Neural crest cell (in vitro differentiated cells): ENCODE results near the gene CYP2D6. TPM values are rescaled to one million over a fixed set of nuclear protein-coding genes. Genes with fewer than 3 reads are reported as not detected.

Experiments
- DNase-seq: peaks from one replicate; pipeline ENCODE4 v3.0.0; 2021; ENCODE audit warnings: low read depth, mixed read lengths, low spot score
- H3K27ac Mint-ChIP-seq: one replicate; pipeline ENCODE4 v1.8.0; 2021; ENCODE audit warnings: mild to moderate bottlenecking, mixed read lengths; ENCODE audit not compliant: unreplicated experiment
- H3K27me3 Mint-ChIP-seq: 2 replicates; pipeline ENCODE4 v1.8.0; 2021; ENCODE audit warnings: low read depth, mild to moderate bottlenecking, mixed read lengths
- H3K36me3 Mint-ChIP-seq: 2 replicates; pipeline ENCODE4 v1.8.0; 2021; ENCODE audit warnings: low read depth, mild to moderate bottlenecking, mixed read lengths
- H3K4me1 Mint-ChIP-seq: 2 replicates; pipeline ENCODE4 v1.8.0; 2021; ENCODE audit warnings: mixed read lengths
- H3K4me3 Mint-ChIP-seq: one replicate; pipeline ENCODE4 v1.8.0; 2021; ENCODE audit warnings: mild to moderate bottlenecking, mixed read lengths
- H3K9me3 Mint-ChIP-seq: 2 replicates; pipeline ENCODE4 v1.8.0; 2021; ENCODE audit warnings: mixed read lengths
- CTCF ChIP-seq: fragments of 200-600 bp; sonication (generic); conservative IDR thresholded peaks from 2 replicates; pipeline ENCODE4 v1.5.0; 2021; ENCODE audit warnings: antibody characterized with exemption, mild to moderate bottlenecking
- total RNA-seq: library from RNA; stranded (reverse); gene quantifications from 2 replicates; pipeline ENCODE4 v1.2.1, GENCODE V29; 2021

The CYP2D6 gene
- total RNA-seq, 1 donor from 2014 or later, result 3.7 TPM

GRCh38 chr22:42170946-42171345 is 40.3 kb upstream of the CYP2D6 start:
- Mint-ChIP-seq H3K4me3 (no peak overlapping the region), H3K27ac (no peak overlapping the region), H3K4me1 (peaks cover 39% of the 10 kb centered on the region), H3K9me3 (no peaks in the 10 kb centered on the region), H3K36me3 (peaks cover 3% of the 10 kb centered on the region), H3K27me3 (no peaks in the 10 kb centered on the region)
- no peak for DNase-seq
- no peak for TF ChIP-seq CTCF

GRCh38 chr22:42169055-42169469 is 38.5 kb upstream of the CYP2D6 start:
- Mint-ChIP-seq H3K27ac (no peak overlapping the region), H3K4me1 (peaks cover 39% of the 10 kb centered on the region), H3K36me3 (peaks cover 3% of the 10 kb centered on the region), H3K9me3 (no peaks in the 10 kb centered on the region), H3K27me3 (no peaks in the 10 kb centered on the region), H3K4me3 (peak overlapping the region; percentile 9)
- peak; percentile 87 for DNase-seq
- TF ChIP-seq CTCF, result peak; percentile 99

- Mint-ChIP-seq H3K4me1 (peaks cover 34% of the 10 kb centered on the region), H3K27me3 (no peaks in the 10 kb centered on the region), H3K4me3 (no peak overlapping the region), H3K27ac (no peak overlapping the region), H3K36me3 (peaks cover 3% of the 10 kb centered on the region), H3K9me3 (no peaks in the 10 kb centered on the region)
- no peak for TF ChIP-seq CTCF
- DNase-seq, result no peak
Measured at GRCh38 chr22:42168476-42168875, 37.9 kb upstream of the CYP2D6 start.

GRCh38 chr22:42167066-42167465 is 36.5 kb upstream of the CYP2D6 start:
- no peak for TF ChIP-seq CTCF
- H3K27ac Mint-ChIP-seq, result no peak overlapping the region
- peaks cover 3% of the 10 kb centered on the region for H3K36me3 Mint-ChIP-seq
- DNase-seq, result no peak
- H3K4me1 Mint-ChIP-seq, result peaks cover 20% of the 10 kb centered on the region
- H3K4me3 Mint-ChIP-seq, result no peak overlapping the region
- no peaks in the 10 kb centered on the region for H3K9me3 Mint-ChIP-seq
- no peaks in the 10 kb centered on the region for H3K27me3 Mint-ChIP-seq

- peaks cover 3% of the 10 kb centered on the region for H3K36me3 Mint-ChIP-seq
- H3K27me3 Mint-ChIP-seq, result no peaks in the 10 kb centered on the region
- peaks cover 9% of the 10 kb centered on the region for H3K4me1 Mint-ChIP-seq
- TF ChIP-seq CTCF, result no peak
- H3K27ac Mint-ChIP-seq, result peak overlapping the region; percentile 83
- no peaks in the 10 kb centered on the region for H3K9me3 Mint-ChIP-seq
- H3K4me3 Mint-ChIP-seq, result no peak overlapping the region
- DNase-seq, result no peak
Measured at GRCh38 chr22:42164901-42165300, 34.3 kb upstream of the CYP2D6 start.

- no peaks in the 10 kb centered on the region for H3K9me3 Mint-ChIP-seq
- H3K4me3 Mint-ChIP-seq, result no peak overlapping the region
- no peaks in the 10 kb centered on the region for H3K36me3 Mint-ChIP-seq
- TF ChIP-seq CTCF, result no peak
- H3K27me3 Mint-ChIP-seq, result no peaks in the 10 kb centered on the region
- H3K27ac Mint-ChIP-seq, result no peak overlapping the region
- H3K4me1 Mint-ChIP-seq, result peaks cover 5% of the 10 kb centered on the region
- no peak for DNase-seq
Measured at GRCh38 chr22:42163515-42163914, 32.9 kb upstream of the CYP2D6 start.
